ENCODE data around the gene SFXN2. TPM values are rescaled to one million over a fixed set of nuclear protein-coding genes. Genes with fewer than 3 reads are reported as not detected.

Gene SFXN2
- polyA plus RNA-seq, 1 of the 3 experiments (the other 2 are of a cell fraction): 10.2 TPM

DNA sequence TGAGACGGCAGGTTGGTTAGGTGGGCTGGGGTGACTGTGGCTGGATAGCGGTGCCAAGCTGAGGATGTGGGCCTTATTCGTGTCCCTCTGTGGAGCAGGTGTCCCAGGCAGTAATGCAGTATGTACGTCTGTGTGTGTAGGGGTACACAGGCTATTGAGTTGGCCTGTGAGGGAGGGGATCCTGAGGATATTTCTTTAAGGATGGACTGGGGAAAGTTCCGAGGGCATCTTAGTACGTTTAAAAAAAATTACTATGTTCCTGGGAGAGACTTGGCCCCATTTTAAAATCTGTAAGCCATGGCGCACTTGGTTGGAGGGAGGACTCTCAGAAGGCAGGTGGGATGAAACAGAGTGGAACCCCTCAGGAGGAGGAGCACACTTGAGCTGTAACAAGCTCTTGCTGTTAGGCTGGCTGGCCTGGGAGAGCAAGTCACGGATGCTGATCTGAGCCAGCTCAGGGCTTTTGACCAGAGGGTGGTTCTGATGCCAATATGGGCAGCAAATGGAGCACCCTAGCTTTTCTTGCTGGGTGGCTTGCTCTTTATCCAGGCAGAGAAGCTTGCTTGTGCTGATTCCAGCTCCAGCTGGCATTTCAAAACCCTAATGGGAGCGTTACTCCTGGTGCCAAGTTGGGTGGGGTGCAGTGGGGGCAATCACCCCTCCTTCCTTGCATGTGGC is 30.1 kb downstream of the SFXN2 start:
- H3K9me2 ChIP-seq: no peaks in the 10 kb centered on the region
- peak overlapping the region; percentile 38; the same call in 1 of the 2 replicates for H2AFZ ChIP-seq (ENCODE audit: low read depth)
- peaks cover 56% of the 10 kb centered on the region for H3K79me2 ChIP-seq (ENCODE audit: insufficient read depth)
- H3K27me3 ChIP-seq (ENCODE audit: insufficient read depth): no peaks in the 10 kb centered on the region
- 6% methylated on average over 9 of the region's 9 CpGs for WGBS (ENCODE audit: low lambda C conversion rate)
- ChIA-PET POLR2A (interaction anchor here (1.5 kb wide), 1 partner anchor 121 kb away, joined by 4 read pairs; no protein-coding TSS in a partner anchor), CTCF (interaction anchor here (1.0 to 2.5 kb wide), 3 partner anchors 8 to 447 kb away, joined by 3 to 5 read pairs (median 3); no protein-coding TSS in a partner anchor)
- peaks cover 12% of the 10 kb centered on the region for H4K20me1 ChIP-seq (ENCODE audit: insufficient read depth)
- no peak for DNase-seq
- peaks cover 8 to 9% of the 10 kb centered on the region in 2 experiments; a peak in 1 of 4 replicates for H3K4me1 ChIP-seq (ENCODE audit: control insufficient read depth in 1 of 2, insufficient read depth in 2 of 2, low read depth in 1 of 2, low read length in 1 of 2)
- H3K9ac ChIP-seq: peak overlapping the region; percentile 84
- H3K4me2 ChIP-seq: peak overlapping the region; percentile 95
- H3K36me3 ChIP-seq (replicated peaks in 1 of 2; ENCODE audit: control insufficient read depth in 1 of 2, insufficient read depth in 2 of 2, low read length in 1 of 2): no peaks in the 10 kb centered on the region
- TF ChIP-seq ELF1 (IDR thresholded peaks at IDR 0.05) (no peak), EP300 (IDR thresholded peaks at IDR 0.05; ENCODE audit: borderline replicate concordance in 1 of 2, low read depth in 1 of 2, low read length in 1 of 2) (no peak), FOSL2 (IDR thresholded peaks at IDR 0.05; ENCODE audit: borderline replicate concordance, low read depth) (no peak), REST (IDR thresholded peaks at IDR 0.05; ENCODE audit: low read depth, low read length) (no peak), USF2 (IDR thresholded peaks at IDR 0.05; ENCODE audit: borderline replicate concordance, low read depth, low read length) (no peak), CTCF (IDR thresholded peaks at IDR 0.05) (no peak), FOXM1 (IDR thresholded peaks at IDR 0.05; ENCODE audit: low read depth) (no peak), FOXJ3 (CRISPR knock-in tag; IDR thresholded peaks at IDR 0.05) (no peak), GABPA (IDR thresholded peaks at IDR 0.05; ENCODE audit: low read depth) (no peak)
- TF ChIP-seq, protein P1, sequence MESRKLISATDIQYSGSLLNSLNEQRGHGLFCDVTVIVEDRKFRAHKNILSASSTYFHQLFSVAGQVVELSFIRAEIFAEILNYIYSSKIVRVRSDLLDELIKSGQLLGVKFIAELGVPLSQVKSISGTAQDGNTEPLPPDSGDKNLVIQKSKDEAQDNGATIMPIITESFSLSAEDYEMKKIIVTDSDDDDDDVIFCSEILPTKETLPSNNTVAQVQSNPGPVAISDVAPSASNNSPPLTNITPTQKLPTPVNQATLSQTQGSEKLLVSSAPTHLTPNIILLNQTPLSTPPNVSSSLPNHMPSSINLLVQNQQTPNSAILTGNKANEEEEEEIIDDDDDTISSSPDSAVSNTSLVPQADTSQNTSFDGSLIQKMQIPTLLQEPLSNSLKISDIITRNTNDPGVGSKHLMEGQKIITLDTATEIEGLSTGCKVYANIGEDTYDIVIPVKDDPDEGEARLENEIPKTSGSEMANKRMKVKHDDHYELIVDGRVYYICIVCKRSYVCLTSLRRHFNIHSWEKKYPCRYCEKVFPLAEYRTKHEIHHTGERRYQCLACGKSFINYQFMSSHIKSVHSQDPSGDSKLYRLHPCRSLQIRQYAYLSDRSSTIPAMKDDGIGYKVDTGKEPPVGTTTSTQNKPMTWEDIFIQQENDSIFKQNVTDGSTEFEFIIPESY (IDR thresholded peaks at IDR 0.05; ENCODE audit: borderline replicate concordance, low read depth): no peak
- TF ChIP-seq, protein P2, sequence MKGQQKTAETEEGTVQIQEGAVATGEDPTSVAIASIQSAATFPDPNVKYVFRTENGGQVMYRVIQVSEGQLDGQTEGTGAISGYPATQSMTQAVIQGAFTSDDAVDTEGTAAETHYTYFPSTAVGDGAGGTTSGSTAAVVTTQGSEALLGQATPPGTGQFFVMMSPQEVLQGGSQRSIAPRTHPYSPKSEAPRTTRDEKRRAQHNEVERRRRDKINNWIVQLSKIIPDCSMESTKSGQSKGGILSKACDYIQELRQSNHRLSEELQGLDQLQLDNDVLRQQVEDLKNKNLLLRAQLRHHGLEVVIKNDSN (IDR thresholded peaks at IDR 0.05; ENCODE audit: borderline replicate concordance, low read depth): no peak
- no peaks in the 10 kb centered on the region for H3K9me3 ChIP-seq
- peak overlapping the region; percentile 85 to 90 for H3K4me3 ChIP-seq (ENCODE audit: low read depth in 2 of 2, low read length in 1 of 2)
- peak overlapping the region in 1 of 2 experiments; percentile 68; a peak in 2 of 4 replicates for H3K27ac ChIP-seq (ENCODE audit: low read depth in 2 of 2, low read length in 1 of 2)
- peaks cover 7% of the 10 kb centered on the region for H3F3A ChIP-seq (replicated peaks; ENCODE audit: insufficient read depth)
